Esophagus squamous epithelium (tissue), 5 donors: ENCODE results near the gene SUV39H1. TPM values are rescaled to one million over a fixed set of nuclear protein-coding genes. Genes with fewer than 3 reads are reported as not detected.
A peak's percentile ranks its signal among the peaks of the same experiment; 100 is the strongest.

ENCODE experiments used
- DNase-seq: peaks from one replicate; lab custom pipeline; 2025; lab: John Stamatoyannopoulos, UW
- H3K27ac ChIP-seq, 4 donors: fragments of 200-600 bp; sonication (generic); one replicate each; pipeline ENCODE4 v1.5.1; 2016 to 2019; ENCODE audit warnings: mild to moderate bottlenecking in 1 of 4
- H3K27me3 ChIP-seq, 4 donors: fragments of 200-600 bp; sonication (generic); 1 replicate in 3 of 4; 2 replicates in 1 of 4; pipeline versions ENCODE4 v1.5.1 to v1.6.0; 2017 to 2021; ENCODE audit warnings: antibody characterized with exemption in 1 of 4
- H3K36me3 ChIP-seq, 3 donors: fragments of 200-600 bp; sonication (generic); one replicate each; pipeline ENCODE4 v1.5.1; 2016 to 2019
- H3K4me1 ChIP-seq, 3 donors: fragments of 200-600 bp; sonication (generic); one replicate each; pipeline ENCODE4 v1.5.1; 2017 to 2019
- H3K4me3 ChIP-seq, 4 donors: fragments of 200-600 bp; sonication (generic); 1 replicate in 3 of 4; 2 replicates in 1 of 4; pipeline ENCODE4 v1.5.1; 2016 to 2019; ENCODE audit warnings: mild to moderate bottlenecking in 2 of 4, moderate library complexity in 1 of 4
- H3K9me3 ChIP-seq, 3 donors: fragments of 200-600 bp; sonication (generic); one replicate each; pipeline ENCODE4 v1.5.1; 2016 to 2019
- POLR2A ChIP-seq, 4 donors: fragments of 450-650 bp; IDR thresholded peaks; one replicate each; pipeline ENCODE4 v1.6.1; 2017; ENCODE audit warnings: antibody characterized with exemption in 4 of 4, mild to moderate bottlenecking in 4 of 4, moderate library complexity in 3 of 4
- WGBS, 2 donors: methylation state at CpG; one replicate each; pipeline ENCODE4 v1.1.5; 2018; 5-methylcytosine and 5-hydroxymethylcytosine counted together
- intact Hi-C: fragments of 100-400 bp; cut with DNase I; formaldehyde crosslinking; loops from one replicate; pipeline ENCODE4 v1.15.0; 2022
- total RNA-seq, 4 donors: library from RNA; depleted of rRNA; stranded (reverse); fragments of >200 nt; gene quantifications; one replicate each; pipeline ENCODE4 v1.1.0, GENCODE V29; 2016
- TF ChIP-seq, protein P1 (sequence below), 6 experiments: fragments of 450-650 bp in 4 of 6; fragments of 200-600 bp in 2 of 6; sonication (generic) in 2 of 6; IDR thresholded peaks; one replicate each; pipeline ENCODE4 v1.5.1; 2016 to 2019; ENCODE audit warnings: antibody characterized with exemption in 6 of 6, mild to moderate bottlenecking in 4 of 6, moderate library complexity in 4 of 6
- donor health status: DM: yes; HTN: yes; CAD: no.

Gene SUV39H1
- total RNA-seq, 4 donors from 2014 or later, result 4.6 to 12.1 (median 8.2) TPM

DNA sequence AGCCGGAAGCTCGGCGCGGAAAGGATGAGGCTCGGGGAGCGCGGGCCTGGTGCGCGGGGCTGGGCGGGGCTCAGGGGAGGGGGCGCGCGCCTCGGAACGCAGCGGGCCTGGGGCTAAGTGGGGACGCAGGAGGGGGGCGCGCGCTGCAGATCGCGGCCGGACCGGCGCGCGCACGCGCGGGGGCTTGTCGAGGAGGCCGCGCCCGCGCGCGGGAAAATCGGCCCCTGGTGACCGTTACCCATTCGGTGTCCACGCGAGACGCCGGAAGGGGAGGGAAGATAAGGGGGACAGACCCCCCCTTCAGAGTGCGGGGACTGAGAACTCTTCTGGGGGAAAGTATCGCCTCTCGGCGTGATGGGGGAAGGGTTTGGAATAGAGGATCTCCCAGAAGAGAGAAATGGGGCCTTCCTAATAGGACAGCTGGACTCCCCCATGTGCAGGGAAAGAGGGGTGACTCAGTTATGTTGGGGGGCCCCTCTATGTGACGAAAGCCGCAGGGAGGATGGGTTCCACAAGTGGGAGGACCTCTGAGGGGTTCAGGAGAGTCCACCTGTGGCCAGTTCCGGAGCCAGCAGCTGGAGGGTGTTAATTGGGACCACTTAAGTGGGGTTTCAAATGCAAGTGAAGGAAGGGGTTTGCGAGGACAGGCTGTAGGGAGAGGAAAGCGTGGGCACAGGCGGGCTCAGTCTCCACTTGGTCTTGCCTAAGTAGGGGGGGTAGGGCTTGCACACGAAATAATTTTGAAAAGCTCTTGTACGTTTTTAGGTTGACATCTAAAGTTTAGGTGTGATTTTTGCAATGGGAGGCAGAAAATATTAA lies 584 bp downstream of the SUV39H1 start:
- intact Hi-C loops, result no loop called here
- H3K36me3 ChIP-seq, result peaks cover 0 to 34% (median 5%) of the 10 kb centered on the region in 3 donors
- H3K27me3 ChIP-seq, result no peaks in the 10 kb centered on the region
- WGBS, 2 donors, result 0 to 50% methylated on average over 11 to 28 of the region's 56 CpGs
- H3K9me3 ChIP-seq, result no peaks in the 10 kb centered on the region
- H3K4me3 ChIP-seq, result peak overlapping the region; percentile 56 to 80 (median 68)
- TF ChIP-seq POLR2A (IDR thresholded peaks at IDR 0.05), result no peak
- TF ChIP-seq, protein P1, sequence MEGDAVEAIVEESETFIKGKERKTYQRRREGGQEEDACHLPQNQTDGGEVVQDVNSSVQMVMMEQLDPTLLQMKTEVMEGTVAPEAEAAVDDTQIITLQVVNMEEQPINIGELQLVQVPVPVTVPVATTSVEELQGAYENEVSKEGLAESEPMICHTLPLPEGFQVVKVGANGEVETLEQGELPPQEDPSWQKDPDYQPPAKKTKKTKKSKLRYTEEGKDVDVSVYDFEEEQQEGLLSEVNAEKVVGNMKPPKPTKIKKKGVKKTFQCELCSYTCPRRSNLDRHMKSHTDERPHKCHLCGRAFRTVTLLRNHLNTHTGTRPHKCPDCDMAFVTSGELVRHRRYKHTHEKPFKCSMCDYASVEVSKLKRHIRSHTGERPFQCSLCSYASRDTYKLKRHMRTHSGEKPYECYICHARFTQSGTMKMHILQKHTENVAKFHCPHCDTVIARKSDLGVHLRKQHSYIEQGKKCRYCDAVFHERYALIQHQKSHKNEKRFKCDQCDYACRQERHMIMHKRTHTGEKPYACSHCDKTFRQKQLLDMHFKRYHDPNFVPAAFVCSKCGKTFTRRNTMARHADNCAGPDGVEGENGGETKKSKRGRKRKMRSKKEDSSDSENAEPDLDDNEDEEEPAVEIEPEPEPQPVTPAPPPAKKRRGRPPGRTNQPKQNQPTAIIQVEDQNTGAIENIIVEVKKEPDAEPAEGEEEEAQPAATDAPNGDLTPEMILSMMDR (IDR thresholded peaks at IDR 0.05), result no peak
- peaks cover 0 to 19% (median 3%) of the 10 kb centered on the region in 3 donors for H3K4me1 ChIP-seq
- peak overlapping the region; percentile 82 to 97 (median 91) for H3K27ac ChIP-seq
- DNase-seq, result no peak

DNA sequence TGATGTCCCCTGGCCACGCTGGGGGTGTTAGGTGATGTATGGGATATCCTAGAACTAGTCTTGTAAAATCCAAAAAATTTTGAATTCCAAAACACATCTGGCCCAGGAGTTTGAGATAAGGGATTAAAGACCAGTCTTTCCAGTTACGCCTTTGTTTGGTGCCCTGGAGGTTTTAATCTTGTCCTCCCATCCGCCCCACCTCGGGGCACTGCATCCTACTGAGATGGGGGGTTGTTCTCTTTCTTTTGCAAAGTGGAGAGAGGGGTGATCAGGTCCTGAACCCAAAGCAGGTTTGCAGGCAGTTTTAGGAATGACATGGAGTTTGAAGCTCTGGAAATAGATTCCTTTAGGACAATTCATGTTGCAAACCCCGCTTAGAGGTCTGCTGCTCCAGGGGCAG lies 1.8 kb downstream of the SUV39H1 start:
- H3K27ac ChIP-seq, result no peak overlapping the region
- H3K4me3 ChIP-seq, result no peak overlapping the region
- H3K36me3 ChIP-seq, result peaks cover 0 to 46% (median 5%) of the 10 kb centered on the region in 3 donors
- no peaks in the 10 kb centered on the region for H3K27me3 ChIP-seq
- intact Hi-C loops, result no loop called here
- WGBS, 2 donors, result 55 to 80% methylated on average over 4 to 5 of the region's 5 CpGs
- no peaks in the 10 kb centered on the region for H3K9me3 ChIP-seq
- DNase-seq, result no peak
- peaks cover 0 to 25% (median 3%) of the 10 kb centered on the region in 3 donors for H3K4me1 ChIP-seq
- TF ChIP-seq, protein P1 (IDR thresholded peaks at IDR 0.05), result no peak
- no peak for TF ChIP-seq POLR2A (IDR thresholded peaks at IDR 0.05)

DNA sequence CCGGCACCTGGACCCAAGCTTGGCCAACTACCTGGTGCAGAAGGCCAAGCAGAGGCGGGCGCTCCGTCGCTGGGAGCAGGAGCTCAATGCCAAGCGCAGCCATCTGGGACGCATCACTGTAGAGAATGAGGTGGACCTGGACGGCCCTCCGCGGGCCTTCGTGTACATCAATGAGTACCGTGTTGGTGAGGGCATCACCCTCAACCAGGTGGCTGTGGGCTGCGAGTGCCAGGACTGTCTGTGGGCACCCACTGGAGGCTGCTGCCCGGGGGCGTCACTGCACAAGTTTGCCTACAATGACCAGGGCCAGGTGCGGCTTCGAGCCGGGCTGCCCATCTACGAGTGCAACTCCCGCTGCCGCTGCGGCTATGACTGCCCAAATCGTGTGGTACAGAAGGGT lies 3.7 kb downstream of the SUV39H1 start:
- intact Hi-C loops, result no loop called here
- Histone ChIP-seq H3K9me3 (no peaks in the 10 kb centered on the region), H3K36me3 (peaks cover 0 to 47% (median 5%) of the 10 kb centered on the region in 3 donors), H3K27me3 (no peaks in the 10 kb centered on the region), H3K27ac (no peak overlapping the region), H3K4me3 (no peak overlapping the region), H3K4me1 (peaks cover 0 to 42% (median 6%) of the 10 kb centered on the region in 3 donors)
- no peak for TF ChIP-seq POLR2A (IDR thresholded peaks at IDR 0.05)
- TF ChIP-seq, protein P1 (IDR thresholded peaks at IDR 0.05), result no peak
- DNase-seq, result no peak
- WGBS, 2 donors, result 95% methylated on average over 15 of the region's 23 CpGs; no CpG with 5 or more reads in 1 of the 2 donors

DNA sequence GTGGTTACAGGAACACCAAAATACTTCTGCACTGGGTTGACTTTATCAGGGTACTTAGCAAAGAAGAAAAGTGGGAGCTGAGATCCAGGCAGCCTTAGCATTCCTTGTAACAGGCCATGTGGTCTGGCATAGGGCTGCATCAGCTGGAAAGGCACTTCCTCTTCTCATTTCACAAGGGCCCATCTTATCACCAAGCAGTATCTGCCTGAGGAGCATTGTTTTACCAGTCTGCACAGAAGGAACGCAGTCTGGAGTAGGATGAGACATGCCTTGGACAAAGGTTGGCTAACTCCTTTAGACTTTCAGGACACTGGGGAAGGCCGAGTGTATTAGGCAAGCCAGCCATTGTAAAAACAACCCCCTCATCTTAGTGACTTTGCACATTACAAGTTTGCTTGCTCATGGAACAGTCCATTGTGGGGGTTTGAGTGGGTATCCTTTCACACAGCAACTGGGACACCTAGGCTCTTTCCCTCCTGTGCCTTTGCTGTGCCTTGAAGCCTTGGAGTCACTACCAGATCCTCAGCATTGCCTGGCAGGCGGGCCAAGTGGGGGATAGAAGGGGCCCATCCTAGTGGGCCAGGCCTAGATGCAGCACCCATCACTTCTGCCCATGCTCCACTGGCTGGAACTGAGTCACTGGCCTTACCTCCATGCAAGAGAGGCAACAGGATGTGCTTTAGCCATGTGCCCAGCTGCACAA lies 4.6 kb downstream of the SUV39H1 start:
- WGBS, 2 donors, result 45% methylated on average over 2 of the region's 3 CpGs; no CpG with 5 or more reads in 1 of the 2 donors
- Histone ChIP-seq H3K27me3 (no peaks in the 10 kb centered on the region), H3K27ac (no peak overlapping the region), H3K4me3 (no peak overlapping the region), H3K36me3 (peaks cover 0 to 56% (median 5%) of the 10 kb centered on the region in 3 donors), H3K4me1 (peaks cover 0 to 35% (median 3%) of the 10 kb centered on the region in 3 donors), H3K9me3 (no peaks in the 10 kb centered on the region)
- no peak for TF ChIP-seq POLR2A (IDR thresholded peaks at IDR 0.05)
- TF ChIP-seq, protein P1 (IDR thresholded peaks at IDR 0.05), result no peak
- DNase-seq, result no peak
- intact Hi-C loops, result no loop called here
